Measurements from ENCODE around the gene NOVA1. TPM values are rescaled to one million over a fixed set of nuclear protein-coding genes. Genes with fewer than 3 reads are reported as not detected.

NOVA1 gene
- total and polyA plus RNA-seq, 2 of the 4 experiments (the other 2 are of a cell fraction), result 0.90 to 3.0 TPM

DNA sequence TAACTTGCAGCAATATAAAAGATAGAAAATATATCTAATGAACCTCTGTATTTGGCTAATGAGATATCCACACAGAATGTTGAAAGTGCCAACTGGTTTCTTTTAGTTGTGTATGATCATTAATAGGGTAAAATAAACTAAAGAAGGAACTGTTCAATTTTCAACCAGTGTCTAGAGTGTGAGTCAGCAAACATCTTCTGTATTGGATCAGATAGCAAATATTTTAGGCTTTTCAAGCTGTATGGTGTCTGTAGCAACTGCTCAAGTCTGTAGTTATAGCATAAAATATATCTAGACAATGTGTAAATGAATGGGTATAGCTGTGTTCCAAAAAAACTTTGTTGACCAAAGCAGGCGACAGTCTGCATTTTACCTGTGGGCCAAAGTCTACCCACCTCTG, 23.5 kb upstream of the NOVA1 start:
- H2AK9ac ChIP-seq (replicated peaks; ENCODE audit: low read depth, low read length, poor library complexity), result no peak overlapping the region
- no CpG with 5 or more reads among the region's 1 CpG for WGBS, 2 experiments (ENCODE audit: extremely low coverage in 2 of 2, insufficient read length in 1 of 2)
- POLR2A ChIA-PET (ENCODE audit: unreplicated experiment), result no interaction called here
- no peaks in the 10 kb centered on the region for H3K9me1 ChIP-seq (ENCODE audit: insufficient read depth, low read length)
- no peak overlapping the region for H3K18ac ChIP-seq (ENCODE audit: low read depth, low read length)
- H4K5ac ChIP-seq (ENCODE audit: low read depth, low read length), result no peak overlapping the region
- no peaks in the 10 kb centered on the region for H3K27me3 ChIP-seq (ENCODE audit: control insufficient read depth, insufficient read depth, low read length)
- in situ Hi-C loops (cut with MboI; ENCODE audit: low sequenced_read_pairs), result no loop called here
- TF ChIP-seq, protein P1, sequence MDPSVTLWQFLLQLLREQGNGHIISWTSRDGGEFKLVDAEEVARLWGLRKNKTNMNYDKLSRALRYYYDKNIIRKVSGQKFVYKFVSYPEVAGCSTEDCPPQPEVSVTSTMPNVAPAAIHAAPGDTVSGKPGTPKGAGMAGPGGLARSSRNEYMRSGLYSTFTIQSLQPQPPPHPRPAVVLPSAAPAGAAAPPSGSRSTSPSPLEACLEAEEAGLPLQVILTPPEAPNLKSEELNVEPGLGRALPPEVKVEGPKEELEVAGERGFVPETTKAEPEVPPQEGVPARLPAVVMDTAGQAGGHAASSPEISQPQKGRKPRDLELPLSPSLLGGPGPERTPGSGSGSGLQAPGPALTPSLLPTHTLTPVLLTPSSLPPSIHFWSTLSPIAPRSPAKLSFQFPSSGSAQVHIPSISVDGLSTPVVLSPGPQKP (IDR thresholded peaks at IDR 0.05; ENCODE audit: borderline replicate concordance, low read depth, low read length), result no peak
- TF ChIP-seq MAFK (IDR thresholded peaks at IDR 0.05; ENCODE audit: low read depth, low read length), result no peak
- TF ChIP-seq BHLHE40 (IDR thresholded peaks at IDR 0.05; ENCODE audit: low read depth, low read length), result no peak
- no peak for TF ChIP-seq MXI1 (IDR thresholded peaks at IDR 0.05; ENCODE audit: borderline replicate concordance, low read depth, low read length)
- no peak for TF ChIP-seq SMC3 (IDR thresholded peaks at IDR 0.05; ENCODE audit: low read depth, low read length)
- no peak for TF ChIP-seq NFE2L2 (IDR thresholded peaks at IDR 0.05; ENCODE audit: low read depth, low read length)
- no peak for TF ChIP-seq RFX5 (IDR thresholded peaks at IDR 0.05; ENCODE audit: low read depth, low read length)
- TF ChIP-seq, protein P2, sequence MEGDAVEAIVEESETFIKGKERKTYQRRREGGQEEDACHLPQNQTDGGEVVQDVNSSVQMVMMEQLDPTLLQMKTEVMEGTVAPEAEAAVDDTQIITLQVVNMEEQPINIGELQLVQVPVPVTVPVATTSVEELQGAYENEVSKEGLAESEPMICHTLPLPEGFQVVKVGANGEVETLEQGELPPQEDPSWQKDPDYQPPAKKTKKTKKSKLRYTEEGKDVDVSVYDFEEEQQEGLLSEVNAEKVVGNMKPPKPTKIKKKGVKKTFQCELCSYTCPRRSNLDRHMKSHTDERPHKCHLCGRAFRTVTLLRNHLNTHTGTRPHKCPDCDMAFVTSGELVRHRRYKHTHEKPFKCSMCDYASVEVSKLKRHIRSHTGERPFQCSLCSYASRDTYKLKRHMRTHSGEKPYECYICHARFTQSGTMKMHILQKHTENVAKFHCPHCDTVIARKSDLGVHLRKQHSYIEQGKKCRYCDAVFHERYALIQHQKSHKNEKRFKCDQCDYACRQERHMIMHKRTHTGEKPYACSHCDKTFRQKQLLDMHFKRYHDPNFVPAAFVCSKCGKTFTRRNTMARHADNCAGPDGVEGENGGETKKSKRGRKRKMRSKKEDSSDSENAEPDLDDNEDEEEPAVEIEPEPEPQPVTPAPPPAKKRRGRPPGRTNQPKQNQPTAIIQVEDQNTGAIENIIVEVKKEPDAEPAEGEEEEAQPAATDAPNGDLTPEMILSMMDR (conservative IDR thresholded peaks at IDR 0.05; ENCODE audit: low read depth, low read length), result no peak
- no peak for TF ChIP-seq CEBPB (IDR thresholded peaks at IDR 0.05; ENCODE audit: low read depth, low read length)
- no peak for TF ChIP-seq CHD1 (IDR thresholded peaks at IDR 0.05; ENCODE audit: low read depth, low read length)
- no peak for TF ChIP-seq RCOR1 (IDR thresholded peaks at IDR 0.05; ENCODE audit: insufficient replicate concordance, low read length)
- H2BK120ac ChIP-seq (ENCODE audit: low read depth, low read length), result no peak overlapping the region
- CTCF ChIA-PET, result no interaction called here
- H4K91ac ChIP-seq (ENCODE audit: insufficient read depth, low read depth, low read length), result no peak overlapping the region
- no peaks in the 10 kb centered on the region for H3K9me3 ChIP-seq (ENCODE audit: control insufficient read depth, insufficient read depth, low read length)
- no peak overlapping the region for H3K14ac ChIP-seq (replicated peaks; ENCODE audit: low read depth, low read length)
- no peak overlapping the region for H3K56ac ChIP-seq (ENCODE audit: extremely low read depth, insufficient read depth, low read length)
- no peak overlapping the region for H4K8ac ChIP-seq (ENCODE audit: low read depth in 2 of 2, low read length in 2 of 2)
- no peak overlapping the region for H3K4me3 ChIP-seq (ENCODE audit: insufficient read depth, low read depth, low read length)
- no peaks in the 10 kb centered on the region for H3K36me3 ChIP-seq (ENCODE audit: control insufficient read depth, insufficient read depth, low read length)
- no TSS peak for BruUV-seq (replicated peaks)
- H3K4ac ChIP-seq (ENCODE audit: low read depth, low read length), result no peak overlapping the region
- no peak overlapping the region for H2BK20ac ChIP-seq (ENCODE audit: low read depth, low read length)
- no peak overlapping the region for H3K4me2 ChIP-seq (ENCODE audit: low read depth, low read length)
- intact Hi-C loops (cut with micrococcal nuclease), result no loop called here
- H2AK5ac ChIP-seq (ENCODE audit: low read depth, low read length), result no peak overlapping the region
- ATAC-seq (ENCODE audit: low read depth) (no peak; the same call in 1 of the 2 replicates), DNase-seq (no peak)
- H3K4me1 ChIP-seq (ENCODE audit: control insufficient read depth, insufficient read depth, low read length), result no peaks in the 10 kb centered on the region
- no peak overlapping the region for H3K23ac ChIP-seq (ENCODE audit: low read depth, low read length)
- H2AFZ ChIP-seq (replicated peaks; ENCODE audit: low read length, poor library complexity), result no peak overlapping the region
- dilution Hi-C loops (cut with HindIII; ENCODE audit: low sequenced_read_pairs, unreplicated experiment), result no loop called here
- no peak overlapping the region for H3K9ac ChIP-seq (ENCODE audit: low read depth, low read length)
- H2BK5ac ChIP-seq (ENCODE audit: low read depth, low read length, poor library complexity, severe bottlenecking), result no peak overlapping the region
- H3K27ac ChIP-seq (ENCODE audit: insufficient read depth, low read length), result no peak overlapping the region
- H3K79me1 ChIP-seq (ENCODE audit: low read depth in 1 of 2, low read length in 2 of 2), result no peaks in the 10 kb centered on the region
- H2BK15ac ChIP-seq (ENCODE audit: low read depth, low read length), result no peak overlapping the region
- H4K20me1 ChIP-seq (ENCODE audit: insufficient read depth, low read length), result no peaks in the 10 kb centered on the region
